Kidney (tissue), 14 donors: ENCODE data around the gene IQCF5. TPM values are rescaled to one million over a fixed set of nuclear protein-coding genes. Genes with fewer than 3 reads are reported as not detected.

Experiments
- DNase-seq, 5 donors: peaks; one replicate each; pipeline ENCODE4 v3.0.0-alpha.2; 2013 to 2020
- FAIRE-seq: peaks from 2 replicates; lab custom pipeline; 2012; peaks lifted over from hg19 to GRCh38; lab: Jason Lieb, UNC
- H3K27ac ChIP-seq, 2 donors: one replicate each; pipeline ENCODE4 v1.7.0; 2013; ENCODE audit warnings: low read depth in 2 of 2, low read length in 2 of 2, inconsistent platforms in 1 of 2
- H3K27me3 ChIP-seq: one replicate; pipeline ENCODE4 v1.7.1; 2013; ENCODE audit warnings: low read length, inconsistent platforms; ENCODE audit not compliant: control insufficient read depth, insufficient read depth
- H3K36me3 ChIP-seq, 3 donors: one replicate each; pipeline versions ENCODE4 v1.7.0 to v1.7.1; 2013; ENCODE audit warnings: low read length in 3 of 3, control low read depth in 1 of 3, inconsistent platforms in 1 of 3; ENCODE audit not compliant: insufficient read depth in 3 of 3, control insufficient read depth in 2 of 3
- H3K4me1 ChIP-seq, 3 donors: one replicate each; pipeline versions ENCODE4 v1.7.0 to v1.7.1; 2013; ENCODE audit warnings: low read length in 3 of 3, inconsistent platforms in 1 of 3, low read depth in 1 of 3; ENCODE audit not compliant: control insufficient read depth in 2 of 3, insufficient read depth in 2 of 3
- H3K4me3 ChIP-seq, 3 donors: one replicate each; pipeline versions ENCODE4 v1.7.0 to v1.8.1; 2013; ENCODE audit warnings: low read length in 3 of 3, control low read depth in 1 of 3, inconsistent platforms in 1 of 3
- H3K9ac ChIP-seq, 3 donors: one replicate each; pipeline versions ENCODE4 v1.7.0 to v1.7.1; 2013; ENCODE audit warnings: low read length in 3 of 3, control low read depth in 1 of 3, inconsistent platforms in 1 of 3
- H3K9me3 ChIP-seq, 3 donors: one replicate each; pipeline versions ENCODE4 v1.7.0 to v1.7.1; 2013; ENCODE audit warnings: low read length in 3 of 3, control low read depth in 1 of 3, inconsistent platforms in 1 of 3; ENCODE audit not compliant: control insufficient read depth in 2 of 3, insufficient read depth in 1 of 3
- intact Hi-C: fragments of 100-400 bp; cut with DNase I; formaldehyde crosslinking; loops from one replicate; pipeline ENCODE4 v1.11.1; 2022
- polyA plus RNA-seq: library from polyadenylated mRNA; stranded (reverse); fragments of 350-450 nt; fragmentation: Illumina TruSeq; extraction: RNeasy Lipid Tissue Mini Kit (QIAGEN cat#74804); gene quantifications from one replicate; pipeline ENCODE4 v1.2.3, GENCODE V29; 2014; ENCODE audit warnings: low read depth, low replicate concordance; ENCODE audit not compliant: insufficient read depth
- total RNA-seq: library from RNA; stranded (reverse); fragmentation: NEBNext Ultra II Directional; extraction: Animal tissue kit (Norgen Biotek cat#: 25700); gene quantifications from one replicate; pipeline ENCODE4 v1.2.1, GENCODE V29; 2021
- TF ChIP-seq, protein P1 (sequence below): IDR thresholded peaks from 3 replicates; pipeline ENCODE4 v1.5.1; 2012; ENCODE audit warnings: mild to moderate bottlenecking, moderate library complexity, borderline replicate concordance; ENCODE audit not compliant: insufficient read depth; ENCODE audit errors: extremely low read depth
- donor health status: control.
- donor health status: control.
- donor health status: control.
- donor health status: control.
- donor health status: control.
- donor health status: DM: yes; HTN: yes; CAD: no.
- donor health status: Normal renal cell carcinoma (clear cell type).

Gene IQCF5
- total and polyA plus RNA-seq, 2 donors from 2014 or later, result not detected

DNA sequence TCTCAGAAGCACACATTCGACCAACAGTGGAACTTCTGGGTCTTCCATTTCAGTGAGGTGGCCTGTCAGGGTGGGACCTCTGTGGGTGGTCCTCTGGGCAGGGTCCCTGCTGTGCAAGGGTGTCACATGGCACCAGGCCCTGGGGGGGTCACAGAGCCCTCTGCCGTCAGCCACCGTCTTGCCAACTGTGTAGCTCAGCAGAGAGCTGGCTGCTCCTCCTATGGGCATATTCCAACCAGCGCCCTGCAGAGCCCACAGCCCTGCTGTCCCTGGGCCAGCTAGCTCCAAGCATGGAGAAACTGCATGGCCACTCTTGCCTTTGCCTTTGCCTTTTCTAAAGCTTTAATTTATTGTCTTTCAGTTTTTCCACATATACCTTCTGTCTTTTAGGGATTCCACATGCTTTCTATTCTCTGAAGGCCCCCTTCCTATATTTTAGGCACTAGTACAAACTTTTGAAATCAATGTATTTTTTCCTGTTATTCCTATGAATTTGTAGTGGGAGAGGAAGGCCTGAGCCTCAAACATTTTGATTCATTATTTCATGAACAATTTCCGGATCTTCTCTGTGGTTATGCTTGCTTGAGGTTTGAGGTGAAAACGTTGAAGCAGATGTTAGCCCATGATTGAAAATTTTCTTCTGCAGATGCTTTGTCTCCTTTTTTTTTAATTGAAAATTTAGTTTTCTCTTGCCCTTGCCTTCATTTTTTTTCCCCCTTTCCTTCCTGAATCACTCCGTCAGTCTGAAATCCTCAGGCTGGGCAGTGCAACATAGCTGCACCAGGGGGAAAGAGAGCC lies 16.0 kb upstream of the IQCF5 start:
- DNase-seq (peak in 1 of 5 donors; percentile 37), FAIRE-seq (no peak)
- Histone ChIP-seq H3K27me3 (no peaks in the 10 kb centered on the region), H3K36me3 (no peaks in the 10 kb centered on the region), H3K9ac (no peak overlapping the region), H3K27ac (no peak overlapping the region), H3K4me3 (no peak overlapping the region), H3K9me3 (no peaks in the 10 kb centered on the region), H3K4me1 (no peaks in the 10 kb centered on the region)
- intact Hi-C loops, result no loop called here
- TF ChIP-seq, protein P1, sequence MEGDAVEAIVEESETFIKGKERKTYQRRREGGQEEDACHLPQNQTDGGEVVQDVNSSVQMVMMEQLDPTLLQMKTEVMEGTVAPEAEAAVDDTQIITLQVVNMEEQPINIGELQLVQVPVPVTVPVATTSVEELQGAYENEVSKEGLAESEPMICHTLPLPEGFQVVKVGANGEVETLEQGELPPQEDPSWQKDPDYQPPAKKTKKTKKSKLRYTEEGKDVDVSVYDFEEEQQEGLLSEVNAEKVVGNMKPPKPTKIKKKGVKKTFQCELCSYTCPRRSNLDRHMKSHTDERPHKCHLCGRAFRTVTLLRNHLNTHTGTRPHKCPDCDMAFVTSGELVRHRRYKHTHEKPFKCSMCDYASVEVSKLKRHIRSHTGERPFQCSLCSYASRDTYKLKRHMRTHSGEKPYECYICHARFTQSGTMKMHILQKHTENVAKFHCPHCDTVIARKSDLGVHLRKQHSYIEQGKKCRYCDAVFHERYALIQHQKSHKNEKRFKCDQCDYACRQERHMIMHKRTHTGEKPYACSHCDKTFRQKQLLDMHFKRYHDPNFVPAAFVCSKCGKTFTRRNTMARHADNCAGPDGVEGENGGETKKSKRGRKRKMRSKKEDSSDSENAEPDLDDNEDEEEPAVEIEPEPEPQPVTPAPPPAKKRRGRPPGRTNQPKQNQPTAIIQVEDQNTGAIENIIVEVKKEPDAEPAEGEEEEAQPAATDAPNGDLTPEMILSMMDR, result no peak

DNA sequence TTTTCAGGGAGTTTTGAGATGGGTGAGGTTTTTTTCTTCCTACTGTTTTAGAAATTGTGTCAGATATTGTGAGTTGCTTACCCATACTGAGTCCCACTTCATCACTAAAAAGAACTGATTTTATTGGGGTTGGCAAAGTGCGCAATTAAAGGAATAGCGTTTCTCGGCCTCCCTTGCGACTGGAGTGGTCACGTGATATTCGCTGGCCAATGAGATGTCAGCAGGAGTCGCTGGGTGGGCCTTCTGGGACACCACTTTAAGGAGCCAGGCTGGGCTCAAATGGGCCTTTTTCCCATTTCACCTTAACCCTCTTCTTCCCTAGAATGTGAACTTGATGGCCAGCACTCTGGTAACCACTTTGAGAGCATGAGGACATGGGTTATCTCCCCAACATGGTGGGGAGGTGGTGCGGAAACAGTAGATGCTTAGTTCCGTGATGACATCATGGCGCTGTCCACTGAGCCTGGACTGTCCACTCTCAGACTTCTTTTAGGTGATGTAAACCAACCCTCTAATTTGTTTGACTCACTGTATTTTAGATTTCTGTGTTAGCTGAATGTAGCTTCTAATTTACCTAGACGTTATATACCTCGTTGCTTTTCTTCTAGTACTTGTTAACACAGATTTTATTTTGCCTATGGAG lies 13.2 kb upstream of the IQCF5 start:
- no peaks in the 10 kb centered on the region for H3K36me3 ChIP-seq
- no peak overlapping the region for H3K4me3 ChIP-seq
- FAIRE-seq (no peak), DNase-seq (no peak)
- H3K27me3 ChIP-seq, result no peaks in the 10 kb centered on the region
- no peaks in the 10 kb centered on the region for H3K4me1 ChIP-seq
- no peak overlapping the region for H3K27ac ChIP-seq
- TF ChIP-seq, protein P1, result no peak
- H3K9ac ChIP-seq, result no peak overlapping the region
- H3K9me3 ChIP-seq, result no peaks in the 10 kb centered on the region
- intact Hi-C loops, result no loop called here

DNA sequence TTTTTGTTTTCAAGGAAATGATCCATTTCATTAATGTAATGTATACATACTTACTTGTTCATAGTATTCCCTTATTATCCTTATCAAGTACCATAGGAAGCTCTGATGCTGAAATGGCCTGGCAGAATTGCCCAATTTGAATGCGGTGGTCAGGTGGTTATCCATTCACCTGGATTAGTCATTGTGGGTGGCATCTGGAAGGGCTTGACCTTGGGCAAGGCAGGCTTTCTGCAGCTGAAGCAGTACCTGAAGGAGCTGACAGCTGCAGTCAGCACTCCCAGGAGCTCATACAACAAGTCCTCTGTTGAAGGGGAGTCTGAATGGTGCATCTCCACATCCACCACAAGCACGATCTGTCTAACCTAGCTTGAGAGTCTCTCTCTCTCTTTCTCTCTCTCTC lies 12.2 kb upstream of the IQCF5 start:
- Histone ChIP-seq H3K36me3 (no peaks in the 10 kb centered on the region), H3K27me3 (no peaks in the 10 kb centered on the region), H3K9me3 (no peaks in the 10 kb centered on the region), H3K4me3 (no peak overlapping the region), H3K27ac (no peak overlapping the region), H3K4me1 (no peaks in the 10 kb centered on the region), H3K9ac (no peak overlapping the region)
- DNase-seq, result no peak
- intact Hi-C loops, result no loop called here
- FAIRE-seq, result no peak
- TF ChIP-seq, protein P1, result no peak
